GM18867 (cell line): Measurements from ENCODE around the gene SHC1.

Experiments used
- ATAC-seq: cut with Tn5 transposase; IDR thresholded peaks from one replicate; pipeline ENCODE4 v1.9.1; 2021; ENCODE audit warnings: mild to moderate bottlenecking, moderate library complexity; ENCODE audit not compliant: unreplicated experiment

SHC1 gene

DNA sequence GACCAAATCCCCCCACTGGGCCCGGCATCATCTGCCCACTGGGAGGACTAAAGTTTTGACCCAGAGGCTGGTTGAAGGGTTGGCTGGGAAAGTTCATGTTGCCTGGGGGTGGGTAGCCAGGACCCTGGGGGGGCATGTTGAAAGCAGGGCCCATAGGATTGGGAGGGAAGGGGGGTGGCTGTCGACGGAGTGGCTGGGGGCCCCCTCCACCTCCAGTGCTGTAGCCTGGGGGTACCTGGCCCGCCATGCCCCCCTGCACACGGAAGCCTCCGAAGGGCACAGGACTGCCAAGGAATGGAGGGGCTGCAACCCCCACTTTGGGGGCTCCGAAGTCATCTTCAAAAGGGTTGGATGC lies 11.1 kb downstream of the SHC1 start:
- ATAC-seq, result no peak

DNA sequence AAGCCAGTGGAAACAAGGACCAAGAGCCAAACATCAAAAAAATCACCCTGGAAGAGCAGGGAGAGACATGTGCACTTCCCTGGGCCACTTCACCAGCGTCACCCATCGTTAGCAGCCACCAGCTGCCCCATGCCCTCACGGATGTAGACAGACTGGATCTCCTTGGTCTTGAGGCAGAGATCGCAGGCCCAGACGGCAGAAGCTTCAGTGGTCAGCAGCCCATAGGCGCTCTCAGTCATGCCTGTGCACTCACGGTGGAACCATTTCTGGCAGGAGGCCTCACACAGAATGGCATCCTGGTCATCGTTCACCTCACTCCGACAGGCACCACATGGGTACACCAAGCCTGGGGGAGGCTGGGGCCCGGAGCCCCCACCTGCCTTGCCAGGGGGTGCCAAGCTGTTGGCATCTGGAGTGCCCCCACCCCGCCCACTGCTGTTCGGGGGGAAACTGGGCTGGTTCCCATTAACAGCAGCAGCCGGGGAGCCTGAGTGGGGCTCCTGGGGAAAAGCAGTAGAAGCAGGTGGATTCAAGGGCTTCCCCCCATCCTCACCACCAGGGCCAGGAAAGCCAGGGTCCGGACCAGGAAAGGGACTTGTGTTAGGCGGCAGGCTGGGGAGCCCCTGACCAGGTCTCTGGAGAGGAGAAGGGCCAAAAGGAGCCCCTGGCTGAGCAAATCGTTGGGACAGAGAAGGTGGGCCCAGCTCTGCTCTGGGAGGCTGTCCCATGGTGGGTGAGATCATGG lies 11.7 kb downstream of the SHC1 start:
- no peak for ATAC-seq

DNA sequence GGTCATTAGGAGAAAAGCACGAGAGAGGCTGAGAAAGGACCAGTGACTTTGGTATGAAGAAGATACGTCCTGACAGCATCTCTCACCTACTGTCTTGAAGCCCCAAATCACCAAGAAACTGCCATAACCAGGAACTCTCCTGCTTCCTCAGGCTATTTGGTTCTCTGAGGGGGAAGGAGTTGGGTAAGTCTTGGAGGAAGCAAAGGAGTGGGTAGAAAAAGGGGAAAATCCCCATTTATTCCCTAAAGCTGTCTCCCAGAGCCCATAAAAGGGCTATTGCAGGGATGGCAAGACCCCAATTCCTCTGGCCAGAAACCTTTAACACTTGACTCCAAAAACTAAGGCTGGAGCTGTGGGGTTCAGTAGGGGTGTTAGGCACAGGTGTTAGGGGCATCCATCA lies 12.5 kb downstream of the SHC1 start:
- ATAC-seq, result no peak

DNA sequence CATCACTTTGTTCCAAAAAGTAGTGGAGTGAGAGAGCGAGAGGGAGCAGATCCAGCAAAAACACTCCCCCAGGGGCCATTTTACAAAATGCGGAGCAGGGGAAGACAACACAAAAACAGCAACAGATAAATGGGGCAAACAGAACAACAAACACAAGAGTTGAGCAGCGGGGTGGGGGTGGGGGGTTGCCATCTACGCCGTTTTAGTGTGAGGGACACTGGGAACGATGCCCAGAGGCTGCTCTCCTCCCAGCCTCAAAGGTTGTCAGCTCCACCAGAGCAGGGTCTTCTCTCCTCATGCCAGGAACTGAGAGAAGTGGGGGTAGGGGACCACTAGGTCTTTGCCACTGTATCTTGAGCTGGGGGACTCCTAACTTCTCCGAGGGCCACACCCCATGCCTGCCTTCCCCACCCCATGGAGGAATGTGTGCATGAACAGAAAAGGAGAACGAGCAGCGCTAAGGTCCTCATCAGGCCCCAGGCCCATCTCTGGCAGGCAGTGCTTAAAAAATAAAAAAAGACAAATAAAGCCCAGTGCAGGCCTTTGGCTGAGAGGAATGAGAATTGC lies 13.4 kb downstream of the SHC1 start:
- ATAC-seq, result no peak

DNA sequence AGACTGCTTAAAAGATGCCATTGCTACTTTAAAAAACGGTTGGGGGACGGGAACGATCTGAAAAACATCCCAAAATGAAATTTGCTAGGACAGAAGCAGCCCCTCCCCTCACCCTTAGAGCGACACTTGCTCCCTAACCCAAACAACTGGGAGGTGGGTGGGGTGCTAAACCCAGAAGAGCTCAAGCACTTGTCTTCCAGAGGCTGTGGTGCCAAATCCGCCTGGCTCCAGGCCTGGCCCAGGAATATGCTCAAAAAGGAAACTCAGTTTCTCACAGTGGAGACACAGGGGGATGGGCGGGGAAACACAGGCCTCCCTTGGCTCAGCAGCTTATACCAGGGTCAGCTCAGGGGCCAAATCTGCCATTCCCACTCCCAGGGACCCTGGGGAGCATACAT lies 14.0 kb downstream of the SHC1 start:
- ATAC-seq, result no peak

DNA sequence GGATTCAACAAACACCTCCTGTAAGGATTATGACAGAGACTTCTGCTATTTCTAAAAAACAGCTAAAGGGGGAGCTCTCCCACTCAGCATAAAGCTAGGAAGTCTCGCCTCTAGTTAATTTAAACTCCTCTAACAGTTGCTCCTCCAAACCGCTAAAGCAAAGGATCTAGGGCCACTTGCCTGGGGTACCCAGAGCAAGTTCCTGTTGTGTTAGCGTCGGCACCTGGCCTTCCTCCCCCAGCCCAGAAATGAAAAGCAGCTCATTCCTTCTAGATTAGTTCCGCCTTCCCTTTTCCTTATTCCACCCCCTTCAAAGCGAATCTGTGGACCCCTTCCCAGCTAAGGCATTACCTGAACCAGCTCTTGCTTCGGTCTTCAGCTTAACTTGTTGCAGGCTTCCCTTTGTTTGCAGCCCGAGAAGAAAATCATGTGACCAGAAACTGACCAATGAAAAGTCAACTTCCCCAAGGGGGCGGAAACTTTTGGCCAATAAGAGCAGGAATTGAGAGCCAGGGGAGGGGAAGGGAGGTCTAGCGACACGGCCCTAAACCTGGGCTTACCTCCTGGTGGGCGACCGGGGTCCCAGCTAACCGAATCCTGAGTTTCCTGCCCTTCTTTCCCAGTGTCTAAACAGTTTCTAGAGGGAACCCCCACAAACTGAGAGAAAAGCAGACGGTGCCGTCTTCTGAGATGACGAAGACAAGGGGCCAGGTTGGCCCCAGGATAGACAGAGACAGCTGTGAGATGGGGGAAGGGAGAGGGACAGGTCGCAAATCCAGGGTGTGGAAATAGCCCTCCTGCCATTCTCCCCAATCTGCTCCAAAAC lies 14.6 kb downstream of the SHC1 start, which contains the start of gene PBXIP1:
Gene PBXIP1, minus strand, starts transcription at position 382 of the 826 bp plus-strand sequence. CDS start 2,378 bp downstream, outside the sequence.
- ATAC-seq, result peak; percentile 60

DNA sequence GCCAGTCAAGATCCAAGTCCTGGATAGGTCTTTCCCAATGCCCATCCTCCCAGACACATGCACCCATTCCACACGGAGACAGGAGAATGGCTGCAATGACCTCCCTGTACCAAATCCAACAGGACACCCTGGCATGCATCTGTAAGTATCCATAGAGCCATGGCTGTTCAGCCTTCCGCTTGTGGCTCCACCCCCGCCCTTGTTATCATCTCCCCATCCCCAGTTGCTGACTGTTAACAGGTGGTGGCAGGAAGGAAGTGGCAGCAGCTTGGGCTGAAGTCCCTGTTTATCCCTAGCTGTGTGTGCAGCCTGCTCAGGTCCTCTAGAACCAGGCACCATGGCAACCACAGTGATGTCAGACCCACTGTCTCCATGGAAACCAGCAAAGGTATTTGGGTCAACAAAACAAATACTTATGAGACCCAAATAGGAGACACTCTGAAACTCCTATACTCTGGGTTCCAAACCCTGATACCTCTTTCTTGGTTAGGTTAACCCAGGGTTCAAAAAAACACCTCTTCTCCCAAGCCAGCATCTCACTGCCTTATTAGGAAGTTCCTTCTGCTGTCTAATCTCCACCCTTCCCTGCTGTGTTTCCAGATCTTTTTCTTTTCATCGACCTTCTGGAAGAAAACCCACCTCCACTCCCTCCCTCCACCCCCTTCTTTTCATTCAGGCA lies 15.4 kb downstream of the SHC1 start:
- ATAC-seq, result peak; percentile 48

DNA sequence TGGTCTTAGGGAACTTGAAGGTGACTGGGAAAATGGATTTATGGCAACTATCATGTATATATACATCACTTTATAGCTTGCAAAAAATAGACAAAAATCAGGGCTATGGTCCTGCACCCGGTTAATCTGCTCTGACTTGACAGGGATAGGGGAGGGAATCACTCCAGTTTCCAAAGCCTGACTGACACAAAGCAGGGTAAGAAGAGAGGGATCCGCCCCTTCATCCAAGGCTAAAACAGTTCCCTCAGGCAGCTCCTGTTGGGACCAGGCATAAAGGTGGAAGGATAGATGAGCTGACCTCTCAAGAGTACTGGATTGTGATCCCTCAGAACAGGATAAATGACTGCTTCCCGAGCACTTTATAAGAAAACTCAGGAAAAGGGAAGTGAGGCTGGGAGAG lies 16.0 kb downstream of the SHC1 start:
- no peak for ATAC-seq

DNA sequence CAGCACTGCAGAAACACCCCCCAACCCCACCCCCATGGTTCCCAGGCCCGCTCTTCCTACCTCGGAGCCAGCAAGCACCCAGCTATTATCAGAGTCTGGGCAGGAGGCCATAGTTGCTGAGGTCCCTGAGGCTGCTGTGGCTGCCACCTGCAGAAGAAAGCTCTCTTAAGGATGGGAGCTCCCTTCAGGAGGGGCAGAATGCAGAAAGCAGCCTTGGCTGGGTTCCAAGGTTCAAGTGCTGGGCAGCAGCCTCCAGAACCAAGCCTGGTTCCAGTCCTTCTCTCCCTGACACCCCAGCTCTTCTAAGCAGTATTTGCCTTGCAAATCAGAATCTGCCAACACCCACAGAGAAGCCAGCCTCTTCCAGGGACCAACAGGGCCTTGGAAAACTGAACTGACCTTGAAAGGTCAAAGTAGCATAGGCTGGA lies 16.9 kb downstream of the SHC1 start:
- ATAC-seq, result no peak

DNA sequence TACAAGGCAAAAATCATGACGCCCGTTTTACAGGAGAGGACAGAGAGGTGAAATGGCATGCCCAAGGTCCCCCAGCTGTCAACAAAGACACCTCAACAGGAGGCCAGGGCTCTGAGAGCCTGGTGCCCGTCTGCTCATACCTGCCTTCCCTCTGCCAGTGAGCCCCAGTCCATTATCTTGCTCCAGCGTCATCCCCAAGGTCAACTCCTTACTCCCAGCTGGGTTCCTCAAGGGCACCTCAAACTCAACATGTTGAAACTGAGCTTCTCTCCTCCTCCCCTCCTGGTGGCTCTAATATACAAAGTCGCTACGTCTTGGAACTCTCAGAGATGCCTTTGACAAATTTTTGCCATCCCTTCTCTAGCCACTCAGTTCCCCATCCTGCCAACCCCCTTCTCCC lies 17.9 kb downstream of the SHC1 start:
- no peak for ATAC-seq

DNA sequence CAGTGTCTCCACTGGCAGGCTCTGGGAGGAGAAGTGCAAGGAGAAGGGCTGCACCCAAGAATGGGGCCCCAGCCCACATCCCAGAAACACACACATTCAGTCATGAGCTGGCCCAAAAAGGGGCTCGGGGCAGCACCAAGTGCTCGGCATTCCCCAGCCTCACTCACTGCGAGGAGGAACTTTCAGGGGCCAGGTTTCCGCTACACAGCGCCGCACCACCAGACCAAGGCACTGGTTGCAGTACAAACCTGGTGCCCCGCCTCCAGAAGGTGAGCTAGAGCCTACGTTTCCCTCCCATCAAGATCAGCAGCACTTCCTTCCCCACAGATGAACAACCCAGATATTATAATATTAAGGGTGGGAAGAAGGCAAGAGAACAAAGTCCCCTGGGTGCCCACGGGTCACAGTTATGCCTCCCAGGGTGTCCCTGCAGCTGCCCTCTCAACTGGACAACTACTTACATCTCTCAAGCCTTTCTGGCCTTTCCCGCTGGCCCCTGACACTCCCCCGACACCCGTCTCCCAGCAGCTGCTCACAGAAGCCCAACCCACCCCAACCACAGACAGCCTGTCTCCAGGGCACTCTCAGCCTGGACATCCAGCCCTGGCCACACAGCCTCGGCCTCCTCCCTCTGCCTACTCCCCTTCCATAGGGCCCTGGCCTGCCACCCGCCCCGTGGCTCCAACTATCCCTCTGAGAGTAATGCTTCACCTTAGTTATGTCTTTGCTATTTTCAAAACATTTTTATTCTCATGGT lies 18.5 kb downstream of the SHC1 start:
- ATAC-seq, result no peak

DNA sequence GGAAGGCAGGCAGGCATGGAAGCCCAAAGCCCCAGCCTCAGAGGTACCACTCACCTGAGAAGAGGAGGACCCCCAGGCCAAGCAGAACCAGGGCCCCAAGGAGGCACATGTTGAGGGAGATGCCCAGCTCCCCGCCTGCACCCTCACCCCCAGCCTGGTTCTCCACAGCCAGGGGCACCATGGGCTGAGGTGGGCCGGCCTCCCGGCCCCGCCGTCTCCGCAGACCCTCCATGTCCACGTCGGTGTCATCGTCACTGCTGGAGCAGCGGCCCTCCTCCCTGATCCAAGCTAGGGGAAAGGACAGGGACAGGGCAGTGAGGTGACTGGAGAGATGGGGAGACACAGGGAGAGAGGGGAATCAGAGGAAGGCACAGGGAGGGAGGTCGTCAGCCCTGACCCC lies 22.5 kb downstream of the SHC1 start:
- no peak for ATAC-seq

DNA sequence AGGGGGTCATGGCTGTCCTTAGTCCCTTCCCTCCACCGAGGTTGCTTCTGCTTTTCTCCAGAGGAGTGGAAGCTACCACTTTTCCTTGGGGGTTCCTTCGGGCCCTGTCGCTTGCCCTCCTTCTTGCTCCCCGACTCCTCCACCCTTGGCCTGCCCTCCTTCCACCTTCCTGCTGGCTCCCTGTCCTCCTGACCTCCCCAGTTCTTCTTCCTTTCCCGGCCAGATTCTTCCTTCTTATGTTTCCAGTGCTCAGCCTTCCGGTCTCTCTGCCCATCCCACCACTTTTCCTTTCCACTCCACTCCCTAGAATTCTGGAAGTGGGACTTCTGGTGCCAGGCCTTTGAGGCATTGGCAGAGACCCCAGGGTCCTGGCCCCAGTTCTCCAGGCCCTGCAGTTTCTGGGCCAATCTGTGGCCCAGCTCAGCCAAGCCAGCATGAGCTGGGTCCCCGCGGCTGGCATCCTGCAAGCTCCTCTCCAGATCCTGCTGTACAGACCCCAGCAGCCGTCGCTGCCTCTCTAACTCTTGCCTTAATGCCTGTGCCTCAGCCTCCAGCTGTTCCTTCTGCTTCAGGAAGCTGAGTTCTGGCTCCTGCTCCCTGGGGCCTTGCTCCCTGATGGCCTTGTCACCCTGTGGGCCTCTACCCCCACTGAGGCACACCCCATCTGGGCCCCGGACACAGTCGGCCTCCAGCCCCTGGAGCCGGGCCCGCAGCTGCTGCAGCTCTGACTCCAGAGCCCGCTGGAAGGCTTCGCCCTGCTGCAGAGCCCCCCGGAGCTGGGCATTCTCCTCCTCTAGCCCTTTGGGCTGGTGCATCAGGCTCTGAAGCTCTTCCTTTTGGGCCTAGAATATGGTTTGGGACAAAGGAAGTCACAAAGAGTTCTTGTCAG lies 24.3 kb downstream of the SHC1 start:
- no peak for ATAC-seq

DNA sequence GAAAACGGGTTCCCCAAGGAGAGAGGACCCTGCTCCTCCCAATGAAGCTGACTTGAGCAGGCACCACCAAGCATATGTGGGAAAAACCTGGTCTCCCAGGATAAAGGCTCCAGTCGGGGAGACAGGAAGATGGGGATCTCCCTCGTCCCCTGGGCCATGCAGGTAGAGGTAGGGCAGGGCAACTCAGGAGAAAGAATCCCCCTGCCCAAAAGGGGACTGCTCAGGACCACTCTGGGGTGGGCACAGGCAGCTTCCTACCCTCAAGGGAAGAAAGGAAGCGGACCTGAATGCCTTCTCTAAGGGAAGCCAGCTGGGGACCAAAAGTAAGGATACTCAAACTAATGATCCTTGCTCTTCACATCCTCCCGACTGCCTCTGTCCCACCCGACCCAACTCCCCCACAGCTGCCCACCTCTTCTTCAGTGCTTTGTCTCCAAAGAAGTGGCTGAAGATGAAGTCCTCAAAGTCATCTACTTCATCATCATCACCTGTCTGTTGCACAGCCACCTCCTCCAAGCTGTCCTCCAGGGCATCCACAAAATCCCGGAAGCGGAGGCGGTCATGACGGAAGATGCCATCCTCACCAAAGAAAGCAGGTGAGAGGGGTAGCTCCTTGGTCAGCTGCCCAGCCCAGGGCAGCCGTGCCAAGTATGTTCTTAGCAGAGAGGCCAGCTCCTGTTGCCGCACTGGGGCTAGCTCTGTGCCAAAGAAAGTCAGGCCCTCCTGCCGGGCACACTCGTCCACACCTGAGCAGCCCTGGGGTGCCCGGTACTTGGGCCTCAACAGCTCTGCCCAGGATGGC lies 25.2 kb downstream of the SHC1 start:
- no peak for ATAC-seq

DNA sequence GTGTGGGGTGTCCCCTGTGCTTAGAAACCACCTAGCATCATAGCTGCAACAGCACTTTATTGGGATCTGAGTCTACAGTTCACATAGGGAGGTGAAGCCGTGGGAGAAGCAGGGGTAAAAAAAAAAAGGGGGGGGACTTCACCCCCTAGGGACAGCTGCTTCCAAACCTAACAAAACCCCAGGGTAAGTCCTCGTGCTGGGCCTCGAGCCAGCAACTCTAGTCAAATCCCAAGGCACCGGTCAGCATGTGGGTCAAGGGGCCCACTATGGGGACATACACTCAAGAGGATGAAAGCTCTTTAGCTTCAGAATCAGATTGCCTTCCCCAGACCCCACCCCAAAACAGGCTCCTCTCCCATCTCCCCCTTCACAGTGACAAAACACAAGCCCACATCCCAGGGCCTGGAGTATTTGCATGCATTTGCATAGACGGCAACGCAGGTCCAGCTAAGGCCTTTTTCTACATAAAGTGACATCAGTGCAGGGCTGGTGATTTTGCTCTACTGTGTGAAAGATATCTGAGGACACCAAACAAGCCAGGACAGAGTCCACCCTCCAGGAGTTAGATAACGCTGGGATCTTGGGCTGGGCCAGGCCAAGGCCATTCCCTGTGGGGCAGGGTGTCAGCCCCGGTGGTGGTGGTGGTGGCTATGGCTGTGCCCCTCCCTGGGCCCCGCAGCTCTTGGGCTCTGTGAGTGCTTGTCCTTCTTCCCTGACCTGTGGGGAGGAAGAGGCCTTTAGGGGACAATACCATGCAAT lies 26.0 kb downstream of the SHC1 start:
- no peak for ATAC-seq

DNA sequence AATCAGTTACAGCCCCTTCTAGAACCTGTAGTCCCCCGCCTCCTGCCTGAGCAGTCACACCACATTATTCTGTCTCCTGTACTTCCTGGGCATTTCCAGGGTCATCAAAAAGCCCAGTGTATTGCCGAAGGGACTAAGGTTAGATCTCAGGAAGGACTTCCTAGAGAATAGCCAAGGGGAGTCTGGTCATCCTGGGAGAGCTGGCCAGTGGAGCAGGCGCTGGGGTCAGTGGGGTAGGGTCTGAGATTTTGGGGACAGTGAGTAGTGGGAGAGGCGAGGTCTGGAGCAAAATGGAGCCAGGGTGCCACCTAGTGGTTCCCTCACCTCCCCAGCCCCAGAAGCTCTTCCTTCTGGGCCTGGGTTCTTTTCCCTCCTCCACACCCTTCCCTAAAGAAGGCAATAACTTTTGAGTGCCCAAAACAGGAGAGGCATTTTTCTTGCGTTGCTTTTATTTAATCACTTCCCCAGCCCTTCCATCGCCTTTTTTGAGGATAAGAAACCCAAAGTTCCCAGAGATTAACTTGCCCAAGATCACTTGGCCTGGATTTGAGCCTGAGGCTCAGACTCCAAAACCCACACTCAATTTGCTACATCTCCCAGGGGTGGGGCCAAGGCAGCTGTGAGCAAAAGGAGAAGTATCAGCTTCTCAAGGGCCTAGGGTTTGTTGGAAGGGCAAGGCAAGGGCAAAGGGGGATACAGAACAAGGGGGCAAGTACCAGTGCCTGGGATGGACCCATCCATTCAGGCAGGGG lies 26.7 kb downstream of the SHC1 start:
- no peak for ATAC-seq

DNA sequence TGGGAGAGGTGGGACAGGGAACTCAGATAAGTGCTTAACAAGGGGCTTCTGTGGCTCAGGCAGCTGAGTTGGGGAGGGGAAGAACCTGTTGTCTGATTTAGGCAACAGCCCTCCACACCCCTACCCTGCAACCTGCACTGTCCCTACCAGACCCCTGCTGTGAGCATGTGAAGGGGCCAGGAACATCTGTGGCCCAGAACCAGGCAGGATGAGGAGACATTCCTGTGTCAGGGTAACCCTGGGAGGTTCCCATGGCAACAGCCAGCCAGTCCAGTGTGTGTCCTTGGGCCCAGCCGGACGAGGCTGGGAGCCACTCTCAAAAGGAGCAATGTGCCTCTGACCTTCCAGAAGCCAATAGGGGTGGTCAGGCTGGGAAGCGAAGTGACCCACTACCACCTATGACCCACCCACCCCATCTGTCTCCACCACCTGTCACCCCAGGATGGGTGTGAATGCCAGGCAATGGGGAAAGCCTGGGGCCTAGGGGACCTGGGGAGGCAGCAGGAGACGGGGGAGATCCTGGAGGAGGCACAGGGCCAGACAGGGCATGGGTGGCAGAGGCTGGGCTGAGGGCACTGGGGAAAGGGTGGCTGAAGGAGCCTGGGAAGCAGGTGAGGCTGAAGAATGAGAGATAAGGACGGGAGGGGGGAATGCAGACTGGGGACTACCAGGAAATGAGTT lies 29.1 kb downstream of the SHC1 start:
- no peak for ATAC-seq
